Astrocyte (in vitro differentiated cells and primary cell): ENCODE results near the gene CRLF2. TPM values are rescaled to one million over a fixed set of nuclear protein-coding genes. Genes with fewer than 3 reads are reported as not detected.

Experiments used
- DNase-seq: peaks from one replicate; pipeline ENCODE4 v3.0.0-alpha.2; 2010; ENCODE audit warnings: low read depth
- FAIRE-seq: peaks from 2 replicates; lab custom pipeline; 2011; peaks lifted over from hg19 to GRCh38; lab: Jason Lieb, UNC
- H2AFZ ChIP-seq: 2 replicates; pipeline ENCODE4 v1.6.0; 2012; ENCODE audit warnings: low read depth, low read length, inconsistent platforms
- H3K27ac ChIP-seq: 2 replicates; pipeline ENCODE4 v1.5.1; 2011; ENCODE audit warnings: low read depth, low read length, inconsistent platforms
- H3K27me3 ChIP-seq: 2 replicates; pipeline ENCODE4 v1.6.0; 2011; ENCODE audit warnings: low read length, inconsistent platforms; ENCODE audit not compliant: insufficient read depth
- H3K36me3 ChIP-seq: 2 replicates; pipeline ENCODE4 v1.5.1; 2011; ENCODE audit warnings: low read length, inconsistent platforms; ENCODE audit not compliant: insufficient read depth
- H3K4me1 ChIP-seq: 2 replicates; pipeline ENCODE4 v1.5.1; 2011; ENCODE audit warnings: low read length, inconsistent platforms; ENCODE audit not compliant: insufficient read depth
- H3K4me2 ChIP-seq: 2 replicates; pipeline ENCODE4 v1.6.0; 2012; ENCODE audit warnings: low read length, inconsistent platforms
- H3K4me3 ChIP-seq: 2 replicates; pipeline ENCODE4 v1.5.1; 2011; ENCODE audit warnings: low read depth, mild to moderate bottlenecking, low read length, inconsistent platforms; ENCODE audit not compliant: insufficient read depth
- H3K79me2 ChIP-seq: 2 replicates; pipeline ENCODE4 v1.6.0; 2012; ENCODE audit warnings: mild to moderate bottlenecking, low read length, inconsistent platforms; ENCODE audit not compliant: insufficient read depth
- H3K9ac ChIP-seq: 2 replicates; pipeline ENCODE4 v1.6.0; 2012; ENCODE audit warnings: mild to moderate bottlenecking, low read length, inconsistent platforms
- H3K9me3 ChIP-seq: 2 replicates; pipeline ENCODE4 v1.5.1; 2012; ENCODE audit warnings: low read depth, mild to moderate bottlenecking, low read length, inconsistent platforms; ENCODE audit not compliant: insufficient read depth
- H4K20me1 ChIP-seq: 2 replicates; pipeline ENCODE4 v1.6.0; 2012; ENCODE audit warnings: low read length, inconsistent platforms; ENCODE audit not compliant: insufficient read depth
- H3K27ac Mint-ChIP-seq: one replicate; pipeline ENCODE4 v1.8.0; 2021; ENCODE audit warnings: mild to moderate bottlenecking, mixed read lengths; ENCODE audit not compliant: unreplicated experiment
- H3K27me3 Mint-ChIP-seq: one replicate; pipeline ENCODE4 v1.8.0; 2021; ENCODE audit warnings: low read depth, mixed read lengths; ENCODE audit not compliant: unreplicated experiment
- H3K36me3 Mint-ChIP-seq: one replicate; pipeline ENCODE4 v1.8.0; 2021; ENCODE audit warnings: low read depth, mixed read lengths; ENCODE audit not compliant: unreplicated experiment
- H3K4me1 Mint-ChIP-seq: one replicate; pipeline ENCODE4 v1.8.0; 2021; ENCODE audit warnings: low read depth, mixed read lengths; ENCODE audit not compliant: unreplicated experiment
- H3K4me3 Mint-ChIP-seq: one replicate; pipeline ENCODE4 v1.8.0; 2021; ENCODE audit warnings: mild to moderate bottlenecking, moderate library complexity, mixed read lengths; ENCODE audit not compliant: unreplicated experiment
- H3K9me3 Mint-ChIP-seq: one replicate; pipeline ENCODE4 v1.8.0; 2021; ENCODE audit warnings: mild to moderate bottlenecking, mixed read lengths; ENCODE audit not compliant: unreplicated experiment
- EZH2 ChIP-seq: IDR thresholded peaks from 2 replicates; pipeline ENCODE4 v1.6.1; 2012; ENCODE audit warnings: mild to moderate bottlenecking, low read length, inconsistent platforms; ENCODE audit not compliant: insufficient read depth
- total RNA-seq: library from RNA; stranded (reverse); gene quantifications from 2 replicates; pipeline ENCODE4 v1.2.1, GENCODE V29; 2021
- TF ChIP-seq, protein P1 (sequence below): IDR thresholded peaks from 2 replicates; pipeline ENCODE4 v1.5.1; 2011; ENCODE audit warnings: low read depth, mild to moderate bottlenecking, inconsistent platforms, low read length, moderate library complexity; ENCODE audit not compliant: insufficient read depth

CRLF2 gene
- total RNA-seq, 1 donor from 2014 or later, result not detected

DNA sequence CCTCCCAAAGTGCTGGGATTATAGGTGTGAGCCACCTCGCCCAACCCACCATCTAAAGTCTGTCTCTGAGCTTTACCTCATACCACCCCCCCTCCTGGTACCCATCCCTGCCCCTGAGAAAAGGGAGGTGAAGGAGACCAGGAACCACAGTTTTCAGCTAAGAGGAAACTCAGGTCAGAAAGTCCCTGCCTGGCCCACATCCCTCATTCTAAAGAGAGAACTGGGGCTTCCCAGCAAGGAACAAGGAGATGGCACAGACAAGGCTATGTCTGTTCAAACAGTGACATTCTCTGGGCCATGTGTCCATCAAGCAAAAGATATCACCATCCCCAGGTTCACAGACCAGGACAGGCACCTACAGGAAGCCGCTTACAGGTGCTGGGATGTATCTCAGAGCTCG, 40.4 kb upstream of the CRLF2 start:
- Mint-ChIP-seq H3K27me3 (no peaks in the 10 kb centered on the region), H3K4me1 (no peaks in the 10 kb centered on the region), H3K27ac (no peak overlapping the region), H3K36me3 (no peaks in the 10 kb centered on the region), H3K9me3 (peaks cover 15% of the 10 kb centered on the region), H3K4me3 (no peak overlapping the region)
- Histone ChIP-seq H3K4me3 (no peak overlapping the region), H3K9ac (no peak overlapping the region), H3K27ac (no peak overlapping the region), H3K4me2 (no peak overlapping the region), H2AFZ (no peak overlapping the region), H3K9me3 (no peaks in the 10 kb centered on the region), H4K20me1 (no peaks in the 10 kb centered on the region), H3K79me2 (no peaks in the 10 kb centered on the region), H3K36me3 (no peaks in the 10 kb centered on the region), H3K27me3 (no peaks in the 10 kb centered on the region), H3K4me1 (no peaks in the 10 kb centered on the region)
- TF ChIP-seq EZH2, result no peak
- TF ChIP-seq, protein P1, sequence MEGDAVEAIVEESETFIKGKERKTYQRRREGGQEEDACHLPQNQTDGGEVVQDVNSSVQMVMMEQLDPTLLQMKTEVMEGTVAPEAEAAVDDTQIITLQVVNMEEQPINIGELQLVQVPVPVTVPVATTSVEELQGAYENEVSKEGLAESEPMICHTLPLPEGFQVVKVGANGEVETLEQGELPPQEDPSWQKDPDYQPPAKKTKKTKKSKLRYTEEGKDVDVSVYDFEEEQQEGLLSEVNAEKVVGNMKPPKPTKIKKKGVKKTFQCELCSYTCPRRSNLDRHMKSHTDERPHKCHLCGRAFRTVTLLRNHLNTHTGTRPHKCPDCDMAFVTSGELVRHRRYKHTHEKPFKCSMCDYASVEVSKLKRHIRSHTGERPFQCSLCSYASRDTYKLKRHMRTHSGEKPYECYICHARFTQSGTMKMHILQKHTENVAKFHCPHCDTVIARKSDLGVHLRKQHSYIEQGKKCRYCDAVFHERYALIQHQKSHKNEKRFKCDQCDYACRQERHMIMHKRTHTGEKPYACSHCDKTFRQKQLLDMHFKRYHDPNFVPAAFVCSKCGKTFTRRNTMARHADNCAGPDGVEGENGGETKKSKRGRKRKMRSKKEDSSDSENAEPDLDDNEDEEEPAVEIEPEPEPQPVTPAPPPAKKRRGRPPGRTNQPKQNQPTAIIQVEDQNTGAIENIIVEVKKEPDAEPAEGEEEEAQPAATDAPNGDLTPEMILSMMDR, result no peak
- FAIRE-seq, result no peak
- no peak for DNase-seq

DNA sequence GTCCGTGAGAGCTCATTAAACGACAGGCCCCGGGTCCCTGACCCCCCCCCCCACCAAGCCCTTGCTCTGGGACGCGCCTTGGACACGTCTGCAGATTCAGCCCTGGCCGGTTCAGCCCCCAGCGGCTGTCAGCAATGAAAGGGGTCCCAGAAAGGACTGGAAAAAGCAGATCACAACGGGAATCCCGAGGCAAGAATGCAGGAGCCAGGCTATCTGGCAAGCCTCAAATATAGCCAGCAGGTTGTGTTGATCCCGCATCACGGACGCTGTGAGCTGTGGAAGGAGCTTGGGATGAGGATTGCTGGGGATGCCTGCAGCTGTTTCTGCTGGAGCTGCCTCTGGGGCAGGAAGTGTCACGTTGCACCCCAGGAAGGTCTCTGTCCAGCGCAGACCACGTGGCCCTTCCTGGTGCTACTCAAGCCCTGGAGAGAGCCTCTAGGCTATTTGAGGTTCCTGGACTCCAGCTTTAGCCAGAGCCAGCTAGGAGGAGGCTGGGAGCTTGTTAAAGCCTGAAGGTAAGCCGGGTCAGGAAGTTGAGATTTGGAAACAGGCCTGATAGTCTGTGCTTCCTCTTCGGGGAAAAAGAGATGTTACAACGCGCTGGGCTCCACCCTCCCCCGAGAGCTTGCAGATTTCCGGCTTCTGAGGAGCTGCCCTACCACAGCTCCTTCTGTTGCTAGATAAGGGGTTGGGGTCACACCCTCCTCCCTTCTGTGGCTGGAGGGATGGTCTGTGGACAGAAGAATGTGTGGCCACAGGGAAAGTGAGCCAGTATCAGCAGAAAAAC, 36.8 kb upstream of the CRLF2 start:
- FAIRE-seq (no peak), DNase-seq (no peak)
- no peaks in the 10 kb centered on the region for H3K4me1 ChIP-seq
- H3K4me2 ChIP-seq, result peak overlapping the region; percentile 29
- Mint-ChIP-seq H3K36me3 (no peaks in the 10 kb centered on the region), H3K27ac (no peak overlapping the region), H3K27me3 (no peaks in the 10 kb centered on the region), H3K4me3 (no peak overlapping the region), H3K4me1 (no peaks in the 10 kb centered on the region), H3K9me3 (peaks cover 22% of the 10 kb centered on the region)
- no peaks in the 10 kb centered on the region for H3K9me3 ChIP-seq
- H4K20me1 ChIP-seq, result no peaks in the 10 kb centered on the region
- H3K27ac ChIP-seq, result no peak overlapping the region
- H3K9ac ChIP-seq, result no peak overlapping the region
- no peaks in the 10 kb centered on the region for H3K79me2 ChIP-seq
- no peaks in the 10 kb centered on the region for H3K27me3 ChIP-seq
- no peak overlapping the region for H2AFZ ChIP-seq
- H3K36me3 ChIP-seq, result no peaks in the 10 kb centered on the region
- TF ChIP-seq, protein P1, result no peak
- no peak for TF ChIP-seq EZH2
- no peak overlapping the region for H3K4me3 ChIP-seq

DNA sequence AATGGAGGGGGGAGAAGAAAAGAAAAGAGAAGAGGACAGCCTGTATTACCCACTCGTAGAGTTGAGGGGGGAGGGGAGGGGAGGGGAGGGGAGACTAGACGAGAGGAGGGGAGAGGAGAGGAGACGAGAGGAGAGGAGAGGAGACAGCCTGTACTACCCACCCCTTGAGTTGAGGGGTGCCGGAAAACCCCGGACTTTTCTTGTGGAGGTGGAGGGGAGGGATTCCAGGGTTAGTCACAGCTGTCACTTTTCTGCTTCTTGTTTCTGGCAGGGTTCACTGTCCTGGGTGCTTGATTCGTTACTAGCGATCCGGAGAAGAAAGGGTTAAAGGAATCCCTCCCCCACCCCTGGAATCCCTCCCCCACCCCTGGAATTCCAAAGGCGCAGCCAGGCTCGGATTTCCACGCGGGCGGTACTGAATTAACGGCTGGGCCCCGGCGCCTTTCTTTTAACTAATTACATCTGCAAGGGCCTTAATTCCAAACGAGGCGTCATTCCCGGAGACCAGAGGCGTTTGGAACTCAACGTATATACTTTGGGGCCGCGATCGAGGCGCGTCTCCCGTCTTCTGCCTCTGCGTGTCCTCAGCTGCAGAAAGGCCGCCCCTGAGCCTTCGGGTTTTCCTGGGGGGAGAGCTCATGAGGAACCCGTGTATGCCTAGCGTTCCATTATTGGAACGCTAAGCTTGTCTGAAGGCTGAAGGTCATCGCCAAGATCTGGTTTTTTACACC, 36.0 kb upstream of the CRLF2 start:
- H2AFZ ChIP-seq, result no peak overlapping the region
- H3K27me3 Mint-ChIP-seq, result no peaks in the 10 kb centered on the region
- H3K36me3 Mint-ChIP-seq, result no peaks in the 10 kb centered on the region
- H3K4me2 ChIP-seq, result no peak overlapping the region
- no peaks in the 10 kb centered on the region for H4K20me1 ChIP-seq
- H3K9ac ChIP-seq, result no peak overlapping the region
- H3K9me3 ChIP-seq, result no peaks in the 10 kb centered on the region
- H3K9me3 Mint-ChIP-seq, result peaks cover 18% of the 10 kb centered on the region
- H3K4me3 ChIP-seq, result no peak overlapping the region
- no peak overlapping the region for H3K4me3 Mint-ChIP-seq
- no peaks in the 10 kb centered on the region for H3K36me3 ChIP-seq
- DNase-seq (no peak), FAIRE-seq (no peak)
- TF ChIP-seq, protein P1, result no peak
- TF ChIP-seq EZH2, result no peak
- H3K4me1 ChIP-seq, result no peaks in the 10 kb centered on the region
- H3K4me1 Mint-ChIP-seq, result no peaks in the 10 kb centered on the region
- no peaks in the 10 kb centered on the region for H3K79me2 ChIP-seq
- H3K27ac Mint-ChIP-seq, result no peak overlapping the region
- H3K27me3 ChIP-seq, result no peaks in the 10 kb centered on the region
- no peak overlapping the region for H3K27ac ChIP-seq
